C4-2B (cell line): Measurements from ENCODE around the gene PRR12.

ENCODE experiments used
- ZFX ChIP-seq: fragments of 450-650 bp; IDR thresholded peaks from 2 replicates; pipeline ENCODE4 v1.6.1; 2017
- TF ChIP-seq, protein P1 (sequence below): fragments of 450-650 bp; conservative IDR thresholded peaks from 2 replicates; pipeline ENCODE4 v1.5.1; 2017; ENCODE audit warnings: mild to moderate bottlenecking

DNA sequence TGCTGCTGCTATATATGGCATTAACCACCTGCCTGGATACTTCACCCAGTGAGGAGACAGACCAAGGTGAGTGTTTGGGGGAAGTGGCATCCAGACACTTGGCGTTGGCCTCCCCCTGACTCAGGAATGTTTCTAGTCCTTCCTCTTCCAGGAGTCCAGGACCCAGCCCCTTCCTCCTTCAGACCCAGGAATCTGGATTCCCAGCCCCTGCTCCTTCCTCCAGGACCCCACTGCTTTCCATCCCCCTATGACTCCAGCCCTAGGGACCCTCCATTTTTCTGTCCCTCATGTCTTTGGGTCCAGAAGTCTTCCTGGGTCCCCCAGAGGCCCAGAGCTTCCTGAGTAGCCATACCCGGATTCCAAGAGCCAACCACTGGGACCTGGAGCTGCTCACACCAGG, 7.7 kb upstream of the PRR12 start:
- TF ChIP-seq, protein P1, sequence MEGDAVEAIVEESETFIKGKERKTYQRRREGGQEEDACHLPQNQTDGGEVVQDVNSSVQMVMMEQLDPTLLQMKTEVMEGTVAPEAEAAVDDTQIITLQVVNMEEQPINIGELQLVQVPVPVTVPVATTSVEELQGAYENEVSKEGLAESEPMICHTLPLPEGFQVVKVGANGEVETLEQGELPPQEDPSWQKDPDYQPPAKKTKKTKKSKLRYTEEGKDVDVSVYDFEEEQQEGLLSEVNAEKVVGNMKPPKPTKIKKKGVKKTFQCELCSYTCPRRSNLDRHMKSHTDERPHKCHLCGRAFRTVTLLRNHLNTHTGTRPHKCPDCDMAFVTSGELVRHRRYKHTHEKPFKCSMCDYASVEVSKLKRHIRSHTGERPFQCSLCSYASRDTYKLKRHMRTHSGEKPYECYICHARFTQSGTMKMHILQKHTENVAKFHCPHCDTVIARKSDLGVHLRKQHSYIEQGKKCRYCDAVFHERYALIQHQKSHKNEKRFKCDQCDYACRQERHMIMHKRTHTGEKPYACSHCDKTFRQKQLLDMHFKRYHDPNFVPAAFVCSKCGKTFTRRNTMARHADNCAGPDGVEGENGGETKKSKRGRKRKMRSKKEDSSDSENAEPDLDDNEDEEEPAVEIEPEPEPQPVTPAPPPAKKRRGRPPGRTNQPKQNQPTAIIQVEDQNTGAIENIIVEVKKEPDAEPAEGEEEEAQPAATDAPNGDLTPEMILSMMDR = no peak
- TF ChIP-seq ZFX = no peak
